K562 (cell line): ENCODE measurements around the gene DEDD2. TPM values are rescaled to one million over a fixed set of nuclear protein-coding genes. Genes with fewer than 3 reads are reported as not detected.

Experiments used
- ASH1L ChIP-seq: fragments of 450-650 bp; IDR thresholded peaks from 2 replicates; pipeline ENCODE4 v1.6.1; 2018; ENCODE audit warnings: borderline replicate concordance, mild to moderate bottlenecking, low read depth; ENCODE audit not compliant: partially characterized antibody
- FOSL1 ChIP-seq: fragments of 200-800 bp; sonication (Bioruptor generic); conservative IDR thresholded peaks from 2 replicates; pipeline ENCODE4 v1.6.1; 2016; ENCODE audit warnings: missing genetic modification characterization, missing compliant biosample characterization
- KDM5B ChIP-seq: fragments of 200-600 bp; sonication (generic); IDR thresholded peaks from 2 replicates; pipeline ENCODE4 v1.6.1; 2012; ENCODE audit warnings: low read depth, mild to moderate bottlenecking, moderate library complexity, low read length, control low read depth, inconsistent platforms; ENCODE audit not compliant: insufficient replicate concordance
- MCM2 ChIP-seq: fragments of 450-650 bp; IDR thresholded peaks from 2 replicates; pipeline ENCODE4 v1.6.1; 2017; ENCODE audit warnings: low read depth, mild to moderate bottlenecking
- NEUROD1 ChIP-seq: fragments of 150-350 bp; IDR thresholded peaks from 2 replicates; pipeline ENCODE4 v1.6.1; 2014; ENCODE audit warnings: borderline replicate concordance, low read length, low read depth; ENCODE audit not compliant: partially characterized antibody
- NFRKB ChIP-seq: fragments of 450-650 bp; IDR thresholded peaks from 2 replicates; pipeline ENCODE4 v1.6.1; 2016; ENCODE audit warnings: low read depth
- SAP30 ChIP-seq: fragments of 200-600 bp; sonication (generic); IDR thresholded peaks from 2 replicates; pipeline ENCODE4 v1.6.1; 2012; ENCODE audit warnings: borderline replicate concordance, low read depth, mild to moderate bottlenecking, moderate library complexity, low read length, control low read depth, inconsistent platforms; ENCODE audit not compliant: insufficient read depth, poor library complexity, severe bottlenecking
- SIX5 ChIP-seq, 2 experiments: IDR thresholded peaks; 2 replicates each; pipeline ENCODE4 v1.6.1; 2011; ENCODE audit warnings: low read length in 2 of 2, borderline replicate concordance in 1 of 2, low read depth in 1 of 2, mild to moderate bottlenecking in 1 of 2, moderate library complexity in 1 of 2; ENCODE audit not compliant: insufficient read depth in 1 of 2
- SOX6 ChIP-seq: fragments of 450-650 bp; IDR thresholded peaks from 2 replicates; pipeline ENCODE4 v1.6.1; 2014; ENCODE audit warnings: mild to moderate bottlenecking
- SRSF9 ChIP-seq: fragments of 200-400 bp; formaldehyde crosslinking; IDR thresholded peaks from 2 replicates; pipeline ENCODE4 v1.6.1; 2017; ENCODE audit warnings: low read depth, low read length, borderline replicate concordance
- TEAD1 ChIP-seq, 2 experiments: fragments of 450-650 bp in 1 of 2; sonication (generic) in 1 of 2; formaldehyde crosslinking; IDR thresholded peaks; 2 replicates each; pipeline versions ENCODE4 v1.4.0 to v1.8.0; 2020 to 2022; ENCODE audit warnings: mild to moderate bottlenecking in 2 of 2, missing genetic modification reagents in 1 of 2
- TEAD2 ChIP-seq: fragments of 450-650 bp; IDR thresholded peaks from 2 replicates; pipeline ENCODE4 v1.6.1; 2016; ENCODE audit warnings: missing genetic modification characterization, control low read depth, missing compliant biosample characterization
- ZKSCAN1 ChIP-seq: fragments of 150-350 bp; IDR thresholded peaks from 2 replicates; pipeline ENCODE4 v1.6.1; 2016; ENCODE audit warnings: low read depth, low read length
- ZNF561 ChIP-seq: fragments of 450-650 bp; formaldehyde crosslinking; conservative IDR thresholded peaks from 2 replicates; pipeline ENCODE4 v1.4.0; 2020; ENCODE audit warnings: mild to moderate bottlenecking, moderate library complexity
- ZNF699 ChIP-seq: fragments of 250-450 bp; sonication (Bioruptor Pico); IDR thresholded peaks from 2 replicates; pipeline ENCODE4 v1.8.0; 2021; ENCODE audit warnings: mild to moderate bottlenecking, moderate library complexity; ENCODE audit not compliant: insufficient replicate concordance
- polyA plus RNA-seq, 8 experiments: library from polyadenylated mRNA; depleted of rRNA in 4 of 8; stranded (reverse) in 5 of 8; unstranded in 3 of 8; fragments of >200 nt; fragmentation: Nextera tagmentation in 2 of 8; fragmentation: Illumina TruSeq in 1 of 8; extraction: Ambion mirVana in 2 of 8; extraction: Trizol in 1 of 8; gene quantifications; 2 replicates each; pipeline versions ENCODE4 v1.2.1 to v1.2.3, GENCODE V29; 2011 to 2014; ENCODE audit warnings: inconsistent platforms in 1 of 8, missing spikeins in 1 of 8
- total RNA-seq, 7 experiments: library from RNA; depleted of rRNA in 6 of 7; stranded (reverse); fragments of >200 nt in 6 of 7; fragmentation: Illumina TruSeq in 2 of 7; extraction: Trizol in 2 of 7; gene quantifications; 2 replicates each; pipeline versions ENCODE4 v1.2.1 to v1.2.3, GENCODE V29; 2011 to 2021; ENCODE audit warnings: low replicate concordance in 1 of 7
- TF ChIP-seq, protein P1 (sequence below): fragments of 200-800 bp; sonication (Bioruptor generic); IDR thresholded peaks from 2 replicates; pipeline ENCODE4 v1.6.1; 2016; ENCODE audit warnings: missing genetic modification characterization, missing compliant biosample characterization
- TF ChIP-seq, protein P2 (sequence below): fragments of 250-450 bp; sonication (Bioruptor Pico); IDR thresholded peaks from 2 replicates; pipeline ENCODE4 v1.5.0; 2022; ENCODE audit warnings: mild to moderate bottlenecking
- TF ChIP-seq, protein P3 (sequence below), 2 experiments: fragments of 450-650 bp in 1 of 2; sonication (generic) in 1 of 2; formaldehyde crosslinking in 1 of 2; IDR thresholded peaks in 1 of 2; conservative IDR thresholded peaks in 1 of 2; 2 replicates each; pipeline versions ENCODE4 v1.6.1 to v1.8.1; 2016 to 2023; ENCODE audit warnings: mild to moderate bottlenecking in 2 of 2, moderate library complexity in 2 of 2, inconsistent platforms in 1 of 2, missing genetic modification reagents in 1 of 2

Gene DEDD2
- total and polyA plus RNA-seq, 9 of the 15 experiments (the other 6 are each of a cell fraction or from before 2014, with no cell fraction given): 4.3 to 43.0 (median 29.2) TPM

DNA sequence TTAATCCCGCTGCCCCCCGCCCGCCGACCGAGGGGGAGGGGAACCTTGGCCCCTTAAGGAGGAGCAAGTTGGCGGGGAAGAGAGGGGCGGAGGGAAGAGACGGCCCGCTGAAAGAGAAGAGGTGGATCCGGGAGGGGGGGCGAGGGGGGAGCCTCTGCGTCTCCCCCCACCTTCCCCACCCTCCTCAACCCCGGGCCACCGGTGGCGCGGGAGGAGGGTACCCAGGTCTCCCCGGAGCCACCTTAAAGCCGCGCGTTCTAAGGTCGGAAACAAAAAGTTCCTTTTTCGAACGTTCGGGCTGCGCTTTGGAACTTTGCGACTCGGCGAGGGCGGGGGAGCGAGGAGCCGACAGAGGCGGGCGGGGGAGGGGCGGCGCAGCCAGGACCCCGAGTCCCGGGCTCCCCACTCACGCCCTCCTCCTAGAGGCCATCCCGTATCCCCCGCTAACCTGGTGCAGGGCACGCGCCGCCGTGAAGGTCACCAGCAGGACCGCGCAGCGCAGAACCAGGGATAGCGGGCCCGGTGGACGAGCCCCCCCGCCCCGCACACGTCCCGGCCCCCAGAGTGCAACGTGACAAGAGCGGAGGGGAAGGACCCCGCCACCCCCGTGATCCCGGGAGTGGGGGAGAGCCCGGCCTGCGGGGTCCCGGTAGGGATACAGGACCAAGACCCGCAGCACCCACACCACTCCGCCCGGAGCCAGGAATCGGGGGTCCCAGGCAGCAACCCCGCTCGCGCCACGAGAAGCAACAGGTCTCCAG is 36.8 kb upstream of the DEDD2 start (continued):
- TF ChIP-seq, protein P1, sequence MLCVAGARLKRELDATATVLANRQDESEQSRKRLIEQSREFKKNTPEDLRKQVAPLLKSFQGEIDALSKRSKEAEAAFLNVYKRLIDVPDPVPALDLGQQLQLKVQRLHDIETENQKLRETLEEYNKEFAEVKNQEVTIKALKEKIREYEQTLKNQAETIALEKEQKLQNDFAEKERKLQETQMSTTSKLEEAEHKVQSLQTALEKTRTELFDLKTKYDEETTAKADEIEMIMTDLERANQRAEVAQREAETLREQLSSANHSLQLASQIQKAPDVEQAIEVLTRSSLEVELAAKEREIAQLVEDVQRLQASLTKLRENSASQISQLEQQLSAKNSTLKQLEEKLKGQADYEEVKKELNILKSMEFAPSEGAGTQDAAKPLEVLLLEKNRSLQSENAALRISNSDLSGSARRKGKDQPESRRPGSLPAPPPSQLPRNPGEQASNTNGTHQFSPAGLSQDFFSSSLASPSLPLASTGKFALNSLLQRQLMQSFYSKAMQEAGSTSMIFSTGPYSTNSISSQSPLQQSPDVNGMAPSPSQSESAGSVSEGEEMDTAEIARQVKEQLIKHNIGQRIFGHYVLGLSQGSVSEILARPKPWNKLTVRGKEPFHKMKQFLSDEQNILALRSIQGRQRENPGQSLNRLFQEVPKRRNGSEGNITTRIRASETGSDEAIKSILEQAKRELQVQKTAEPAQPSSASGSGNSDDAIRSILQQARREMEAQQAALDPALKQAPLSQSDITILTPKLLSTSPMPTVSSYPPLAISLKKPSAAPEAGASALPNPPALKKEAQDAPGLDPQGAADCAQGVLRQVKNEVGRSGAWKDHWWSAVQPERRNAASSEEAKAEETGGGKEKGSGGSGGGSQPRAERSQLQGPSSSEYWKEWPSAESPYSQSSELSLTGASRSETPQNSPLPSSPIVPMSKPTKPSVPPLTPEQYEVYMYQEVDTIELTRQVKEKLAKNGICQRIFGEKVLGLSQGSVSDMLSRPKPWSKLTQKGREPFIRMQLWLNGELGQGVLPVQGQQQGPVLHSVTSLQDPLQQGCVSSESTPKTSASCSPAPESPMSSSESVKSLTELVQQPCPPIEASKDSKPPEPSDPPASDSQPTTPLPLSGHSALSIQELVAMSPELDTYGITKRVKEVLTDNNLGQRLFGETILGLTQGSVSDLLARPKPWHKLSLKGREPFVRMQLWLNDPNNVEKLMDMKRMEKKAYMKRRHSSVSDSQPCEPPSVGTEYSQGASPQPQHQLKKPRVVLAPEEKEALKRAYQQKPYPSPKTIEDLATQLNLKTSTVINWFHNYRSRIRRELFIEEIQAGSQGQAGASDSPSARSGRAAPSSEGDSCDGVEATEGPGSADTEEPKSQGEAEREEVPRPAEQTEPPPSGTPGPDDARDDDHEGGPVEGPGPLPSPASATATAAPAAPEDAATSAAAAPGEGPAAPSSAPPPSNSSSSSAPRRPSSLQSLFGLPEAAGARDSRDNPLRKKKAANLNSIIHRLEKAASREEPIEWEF (CRISPR knock-in tag): no peak
- TF ChIP-seq ZNF699 (no peak), ZKSCAN1 (no peak), SRSF9 (no peak), ZNF561 (CRISPR knock-in tag) (no peak), TEAD1 (CRISPR knock-in tag; IDR thresholded peaks at IDR 0.05) (no peak), FOSL1 (tag) (no peak), SIX5 (IDR thresholded peaks at IDR 0.05; ENCODE audit: borderline replicate concordance in 1 of 2, insufficient read depth in 1 of 2, low read depth in 1 of 2, low read length in 2 of 2) (no peak), NEUROD1 (no peak), KDM5B (no peak), MCM2 (no peak), SOX6 (no peak), SAP30 (no peak), ASH1L (no peak), TEAD2 (tag) (no peak), NFRKB (no peak)
- TF ChIP-seq, protein P2, sequence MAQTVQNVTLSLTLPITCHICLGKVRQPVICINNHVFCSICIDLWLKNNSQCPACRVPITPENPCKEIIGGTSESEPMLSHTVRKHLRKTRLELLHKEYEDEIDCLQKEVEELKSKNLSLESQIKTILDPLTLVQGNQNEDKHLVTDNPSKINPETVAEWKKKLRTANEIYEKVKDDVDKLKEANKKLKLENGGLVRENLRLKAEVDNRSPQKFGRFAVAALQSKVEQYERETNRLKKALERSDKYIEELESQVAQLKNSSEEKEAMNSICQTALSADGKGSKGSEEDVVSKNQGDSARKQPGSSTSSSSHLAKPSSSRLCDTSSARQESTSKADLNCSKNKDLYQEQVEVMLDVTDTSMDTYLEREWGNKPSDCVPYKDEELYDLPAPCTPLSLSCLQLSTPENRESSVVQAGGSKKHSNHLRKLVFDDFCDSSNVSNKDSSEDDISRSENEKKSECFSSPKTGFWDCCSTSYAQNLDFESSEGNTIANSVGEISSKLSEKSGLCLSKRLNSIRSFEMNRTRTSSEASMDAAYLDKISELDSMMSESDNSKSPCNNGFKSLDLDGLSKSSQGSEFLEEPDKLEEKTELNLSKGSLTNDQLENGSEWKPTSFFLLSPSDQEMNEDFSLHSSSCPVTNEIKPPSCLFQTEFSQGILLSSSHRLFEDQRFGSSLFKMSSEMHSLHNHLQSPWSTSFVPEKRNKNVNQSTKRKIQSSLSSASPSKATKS (CRISPR knock-in tag): no peak
- TF ChIP-seq, protein P3, sequence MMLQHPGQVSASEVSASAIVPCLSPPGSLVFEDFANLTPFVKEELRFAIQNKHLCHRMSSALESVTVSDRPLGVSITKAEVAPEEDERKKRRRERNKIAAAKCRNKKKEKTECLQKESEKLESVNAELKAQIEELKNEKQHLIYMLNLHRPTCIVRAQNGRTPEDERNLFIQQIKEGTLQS (IDR thresholded peaks at IDR 0.05): no peak
- TF ChIP-seq, protein P3 (CRISPR knock-in tag; conservative IDR thresholded peaks at IDR 0.05): no peak
